GM23338 (cell line): ENCODE results near the gene PRKCH. TPM values are rescaled to one million over a fixed set of nuclear protein-coding genes. Genes with fewer than 3 reads are reported as not detected.

Experiments
- ATAC-seq: fragments of 200-7000 bp; cut with Tn5 transposase; 3 replicates; pipeline ENCODE4 v1.9.1; 2020
- DNase-seq: peaks from one replicate; pipeline ENCODE4 v3.0.0-alpha.2; 2015; ENCODE audit warnings: low spot score
- H2AFZ ChIP-seq: fragments of 200-600 bp; sonication (generic); 2 replicates; pipeline ENCODE4 v1.8.0; 2016; ENCODE audit warnings: antibody characterized with exemption, mild to moderate bottlenecking, moderate library complexity
- H3F3A ChIP-seq: fragments of 200-600 bp; sonication (generic); replicated peaks from 2 replicates; pipeline ENCODE4 v1.8.0; 2017; ENCODE audit warnings: antibody characterized with exemption, mixed run types, low read depth
- H3K27ac ChIP-seq: fragments of 200-600 bp; sonication (generic); 2 replicates; pipeline ENCODE4 v1.6.1; 2016; ENCODE audit warnings: low read depth
- H3K27me3 ChIP-seq: fragments of 200-600 bp; sonication (generic); 2 replicates; pipeline ENCODE4 v1.8.0; 2016; ENCODE audit warnings: mild to moderate bottlenecking, mixed run types, moderate library complexity; ENCODE audit not compliant: insufficient read depth
- H3K36me3 ChIP-seq: fragments of 200-600 bp; sonication (generic); 2 replicates; pipeline ENCODE4 v1.8.0; 2016; ENCODE audit warnings: mild to moderate bottlenecking; ENCODE audit not compliant: insufficient read depth
- H3K4me1 ChIP-seq: fragments of 200-600 bp; sonication (generic); 2 replicates; pipeline ENCODE4 v1.8.0; 2016; ENCODE audit warnings: mild to moderate bottlenecking, moderate library complexity; ENCODE audit not compliant: insufficient read depth
- H3K4me2 ChIP-seq: fragments of 200-600 bp; sonication (generic); 2 replicates; pipeline ENCODE4 v1.7.1; 2017; ENCODE audit warnings: mixed run types
- H3K4me3 ChIP-seq: fragments of 200-600 bp; sonication (generic); 2 replicates; pipeline ENCODE4 v1.6.1; 2016; ENCODE audit warnings: mixed run types
- H3K79me2 ChIP-seq: fragments of 200-600 bp; sonication (generic); replicated peaks from 2 replicates; pipeline ENCODE4 v1.8.0; 2017; ENCODE audit warnings: mild to moderate bottlenecking; ENCODE audit not compliant: insufficient read depth
- H3K9me2 ChIP-seq: fragments of 200-600 bp; sonication (generic); 2 replicates; pipeline ENCODE4 v1.8.0; 2017; ENCODE audit not compliant: insufficient read depth
- H4K20me1 ChIP-seq: fragments of 200-600 bp; sonication (generic); replicated peaks from 2 replicates; pipeline ENCODE4 v1.8.0; 2017; ENCODE audit warnings: mild to moderate bottlenecking; ENCODE audit not compliant: insufficient read depth
- H3K27ac Mint-ChIP-seq: 2 replicates; pipeline ENCODE4 v1.8.0; 2020; ENCODE audit warnings: inconsistent platforms, mild to moderate bottlenecking, moderate library complexity, mixed read lengths
- H3K27me3 Mint-ChIP-seq: 3 replicates; pipeline ENCODE4 v1.8.0; 2022; ENCODE audit warnings: low read depth, mild to moderate bottlenecking, moderate library complexity, mixed read lengths, inconsistent platforms; ENCODE audit not compliant: insufficient read depth, poor library complexity
- H3K36me3 Mint-ChIP-seq: 3 replicates; pipeline ENCODE4 v1.8.0; 2021; ENCODE audit warnings: low read depth, mild to moderate bottlenecking, inconsistent platforms, moderate library complexity, mixed read lengths
- H3K4me1 Mint-ChIP-seq: 3 replicates; pipeline ENCODE4 v1.8.0; 2020; ENCODE audit warnings: mild to moderate bottlenecking, inconsistent platforms, mixed read lengths
- H3K4me3 Mint-ChIP-seq: 3 replicates; pipeline ENCODE4 v1.8.0; 2021; ENCODE audit warnings: moderate library complexity, mild to moderate bottlenecking, inconsistent platforms, mixed read lengths
- H3K9me3 Mint-ChIP-seq: 3 replicates; pipeline ENCODE4 v1.8.0; 2020; ENCODE audit warnings: moderate library complexity, mild to moderate bottlenecking, inconsistent platforms, mixed read lengths
- CREB1 ChIP-seq: fragments of 250-450 bp; sonication (Bioruptor Pico); IDR thresholded peaks from 2 replicates; pipeline ENCODE4 v1.5.0; 2020; ENCODE audit warnings: low read depth, mild to moderate bottlenecking, moderate library complexity
- CTCF ChIP-seq, 2 experiments: fragments of 200-600 bp in 1 of 2; sonication (generic) in 1 of 2; conservative IDR thresholded peaks; 2 replicates each; pipeline versions ENCODE4 v1.5.1 to v1.6.1; 2016 to 2017; ENCODE audit warnings: antibody characterized with exemption in 2 of 2, low read depth in 2 of 2, mild to moderate bottlenecking in 2 of 2, moderate library complexity in 1 of 2
- EZH2 ChIP-seq: fragments of 200-600 bp; sonication (generic); IDR thresholded peaks from one replicate; pipeline ENCODE4 v1.8.0; 2017; ENCODE audit warnings: antibody characterized with exemption, mild to moderate bottlenecking, low read depth; ENCODE audit not compliant: unreplicated experiment
- EZH2phosphoT487 ChIP-seq: fragments of 200-600 bp; sonication (generic); IDR thresholded peaks from one replicate; pipeline ENCODE4 v1.8.1; 2018; ENCODE audit warnings: antibody characterized with exemption; ENCODE audit not compliant: unreplicated experiment
- JUNB ChIP-seq: IDR thresholded peaks from one replicate; pipeline ENCODE4 v1.6.1; 2016; ENCODE audit warnings: antibody characterized with exemption; ENCODE audit not compliant: unreplicated experiment
- NANOG ChIP-seq: IDR thresholded peaks from 2 replicates; pipeline ENCODE4 v1.6.1; 2016; ENCODE audit warnings: antibody characterized with exemption, borderline replicate concordance
- POLR2AphosphoS5 ChIP-seq: IDR thresholded peaks from 2 replicates; pipeline ENCODE4 v1.6.1; 2016; ENCODE audit warnings: antibody characterized with exemption, low read depth
- REST ChIP-seq: IDR thresholded peaks from one replicate; pipeline ENCODE4 v1.6.1; 2018; ENCODE audit warnings: antibody characterized with exemption; ENCODE audit not compliant: unreplicated experiment
- STAT1 ChIP-seq: IDR thresholded peaks from one replicate; pipeline ENCODE4 v1.6.1; 2016; ENCODE audit warnings: antibody characterized with exemption; ENCODE audit not compliant: unreplicated experiment
- ZNF331 ChIP-seq: fragments of 250-450 bp; sonication (Bioruptor Pico); IDR thresholded peaks from 2 replicates; pipeline ENCODE4 v1.5.0; 2020; ENCODE audit warnings: low read depth, mild to moderate bottlenecking, moderate library complexity
- polyA plus RNA-seq: library from polyadenylated mRNA; unstranded; fragments of >200 nt; fragmentation: Nextera tagmentation; extraction: Ambion mirVana; gene quantifications from 2 replicates; pipeline ENCODE4 v1.2.1, GENCODE V29; 2016
- total RNA-seq: library from RNA; depleted of rRNA; stranded (reverse); fragments of >200 nt; shearing (Covaris generic); gene quantifications from 2 replicates; pipeline ENCODE4 v1.2.3, GENCODE V29; 2014
- TF ChIP-seq, protein P1 (sequence below): IDR thresholded peaks from 2 replicates; pipeline ENCODE4 v1.6.1; 2016; ENCODE audit warnings: antibody characterized with exemption

The PRKCH gene
- total and polyA plus RNA-seq, 2 experiments from 2014 or later: 5.4 to 10.1 TPM

DNA sequence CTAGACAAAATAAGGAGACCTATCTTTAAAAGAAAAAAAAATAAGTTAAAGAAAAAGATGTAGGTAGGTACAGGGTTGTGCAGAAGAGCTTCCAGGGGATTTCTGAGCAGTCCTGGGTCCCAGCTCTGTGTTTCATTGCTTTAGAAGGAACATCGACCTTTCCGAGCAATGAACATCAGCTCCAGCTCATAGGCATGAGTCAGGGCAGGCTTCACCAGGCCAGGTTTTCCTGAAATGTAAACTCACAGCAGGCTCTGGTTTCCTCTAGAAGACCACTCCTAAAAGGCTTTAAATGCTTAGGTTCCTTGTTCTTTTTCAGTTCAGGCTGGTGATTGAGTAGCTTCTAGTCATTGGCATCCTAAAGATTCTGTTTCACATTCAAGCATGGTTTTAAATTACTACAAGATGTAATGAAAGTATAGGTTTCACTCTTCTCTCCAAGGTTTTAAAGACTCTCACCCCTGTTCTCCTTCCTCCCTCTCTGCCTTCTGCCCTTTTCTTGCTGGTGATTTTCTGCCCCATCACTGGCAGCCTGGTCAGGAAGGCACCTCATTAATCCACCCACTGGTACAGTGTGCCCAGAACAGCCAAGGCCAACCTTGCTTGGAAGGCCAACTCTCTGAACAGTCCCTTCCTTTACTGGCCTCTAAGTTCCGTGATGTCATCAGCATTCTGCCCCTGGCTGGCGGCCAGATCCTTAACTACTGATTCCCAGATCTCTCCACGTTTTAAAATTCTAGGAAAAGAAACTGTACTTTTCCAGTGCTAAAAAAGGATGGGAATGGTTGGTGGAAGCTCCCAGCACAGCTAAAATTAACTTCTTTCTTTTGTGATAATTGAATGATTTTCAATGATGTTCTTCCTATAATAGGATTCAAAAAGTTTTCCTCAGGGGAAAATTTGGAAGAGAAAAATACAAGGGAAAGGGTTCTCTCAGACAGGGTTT lies 264.5 kb downstream of the PRKCH start:
- H3K36me3 Mint-ChIP-seq: no peaks in the 10 kb centered on the region
- H3K27ac Mint-ChIP-seq: no peak overlapping the region

DNA sequence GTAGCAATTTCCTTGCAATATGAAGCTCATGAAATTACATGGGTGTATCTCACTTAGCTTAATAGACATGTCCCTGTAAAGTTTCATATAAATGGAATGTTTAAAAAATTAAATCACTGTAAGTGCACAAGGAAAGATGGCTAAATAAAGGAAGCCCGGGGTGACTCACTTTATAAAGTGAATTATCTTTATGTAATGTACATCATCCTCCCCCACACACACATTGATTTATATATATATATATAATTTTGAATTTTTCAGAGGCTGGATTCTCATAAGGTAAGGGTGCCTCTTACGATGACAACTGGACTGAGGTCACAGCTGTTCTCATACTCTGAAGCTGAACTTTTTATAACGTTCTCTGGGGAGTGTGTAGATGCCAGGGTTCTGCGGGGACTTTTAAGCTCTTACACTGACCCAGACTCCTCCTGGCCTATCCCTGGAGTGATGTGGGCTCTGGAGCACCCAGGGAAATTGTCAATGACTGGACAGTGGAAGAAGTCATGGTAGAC lies 265.2 kb downstream of the PRKCH start:
- Histone ChIP-seq H2AFZ (no peak overlapping the region), H3K4me3 (no peak overlapping the region), H4K20me1 (no peaks in the 10 kb centered on the region), H3K4me1 (no peaks in the 10 kb centered on the region), H3K27me3 (no peaks in the 10 kb centered on the region), H3K4me2 (no peak overlapping the region), H3F3A (no peaks in the 10 kb centered on the region), H3K36me3 (no peaks in the 10 kb centered on the region), H3K9me2 (no peaks in the 10 kb centered on the region), H3K79me2 (no peaks in the 10 kb centered on the region), H3K27ac (no peak overlapping the region)
- Mint-ChIP-seq H3K9me3 (no peaks in the 10 kb centered on the region; the same call in 2 of the 3 replicates), H3K27ac (no peak overlapping the region), H3K4me1 (peaks cover 18% of the 10 kb centered on the region), H3K36me3 (no peaks in the 10 kb centered on the region), H3K4me3 (no peak overlapping the region), H3K27me3 (no peaks in the 10 kb centered on the region)
- no peak for ATAC-seq
- no peak for DNase-seq
- TF ChIP-seq CREB1 (CRISPR knock-in tag): no peak
- no peak for TF ChIP-seq REST
- no peak for TF ChIP-seq JUNB
- no peak for TF ChIP-seq EZH2phosphoT487
- TF ChIP-seq ZNF331: no peak
- TF ChIP-seq CTCF (conservative IDR thresholded peaks at IDR 0.05; ENCODE audit: low read depth in 2 of 2): no peak
- TF ChIP-seq POLR2AphosphoS5: no peak
- TF ChIP-seq NANOG: no peak
- no peak for TF ChIP-seq EZH2
- TF ChIP-seq STAT1: no peak
- TF ChIP-seq, protein P1, sequence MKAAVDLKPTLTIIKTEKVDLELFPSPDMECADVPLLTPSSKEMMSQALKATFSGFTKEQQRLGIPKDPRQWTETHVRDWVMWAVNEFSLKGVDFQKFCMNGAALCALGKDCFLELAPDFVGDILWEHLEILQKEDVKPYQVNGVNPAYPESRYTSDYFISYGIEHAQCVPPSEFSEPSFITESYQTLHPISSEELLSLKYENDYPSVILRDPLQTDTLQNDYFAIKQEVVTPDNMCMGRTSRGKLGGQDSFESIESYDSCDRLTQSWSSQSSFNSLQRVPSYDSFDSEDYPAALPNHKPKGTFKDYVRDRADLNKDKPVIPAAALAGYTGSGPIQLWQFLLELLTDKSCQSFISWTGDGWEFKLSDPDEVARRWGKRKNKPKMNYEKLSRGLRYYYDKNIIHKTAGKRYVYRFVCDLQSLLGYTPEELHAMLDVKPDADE: no peak

More for the DNA sequence above, 264.5 kb downstream of the PRKCH start:
- Histone ChIP-seq H3K27me3 (no peaks in the 10 kb centered on the region), H2AFZ (peak overlapping the region; percentile 74), H4K20me1 (no peaks in the 10 kb centered on the region), H3F3A (no peaks in the 10 kb centered on the region), H3K4me3 (no peak overlapping the region), H3K4me1 (no peaks in the 10 kb centered on the region), H3K4me2 (no peak overlapping the region), H3K79me2 (no peaks in the 10 kb centered on the region), H3K36me3 (no peaks in the 10 kb centered on the region), H3K27ac (no peak overlapping the region), H3K9me2 (no peaks in the 10 kb centered on the region)
- H3K4me1 Mint-ChIP-seq: peaks cover 18% of the 10 kb centered on the region
- no peak for TF ChIP-seq CTCF (conservative IDR thresholded peaks at IDR 0.05; ENCODE audit: low read depth in 2 of 2)
- TF ChIP-seq EZH2: no peak
- no peak for TF ChIP-seq CREB1 (CRISPR knock-in tag)
- H3K9me3 Mint-ChIP-seq: no peaks in the 10 kb centered on the region
- ATAC-seq (no peak), DNase-seq (no peak)
- H3K27me3 Mint-ChIP-seq: no peaks in the 10 kb centered on the region
- H3K4me3 Mint-ChIP-seq: no peak overlapping the region
